Dedifferentiated amniotic fluid mesenchymal stem cell (primary cell): Measurements from ENCODE around the gene PPP4R1.

Experiments
- DNase-seq: peaks from one replicate; pipeline ENCODE4 v3.0.0-alpha.2; 2016; ENCODE audit errors: extremely low spot score

Gene PPP4R1

GRCh38 chr18:9546468-9546867, 67.9 kb downstream of the PPP4R1 start:
- no peak for DNase-seq

GRCh38 chr18:9545029-9545428, 69.3 kb downstream of the PPP4R1 start:
- no peak for DNase-seq

GRCh38 chr18:9542924-9543323, 71.4 kb downstream of the PPP4R1 start:
- DNase-seq: no peak

- no peak for DNase-seq
Measured at GRCh38 chr18:9539938-9540337, 74.4 kb downstream of the PPP4R1 start.

GRCh38 chr18:9539283-9539682, 75.1 kb downstream of the PPP4R1 start:
- DNase-seq: no peak

GRCh38 chr18:9537677-9538076, 76.7 kb downstream of the PPP4R1 start:
- DNase-seq: no peak

GRCh38 chr18:9536354-9537152, 77.8 kb downstream of the PPP4R1 start:
- DNase-seq: no peak

- peak; percentile 89 for DNase-seq
Measured at GRCh38 chr18:9535430-9535991, 78.8 kb downstream of the PPP4R1 start.

GRCh38 chr18:9534844-9535243, 79.5 kb downstream of the PPP4R1 start:
- DNase-seq: no peak

- DNase-seq: no peak
Measured at GRCh38 chr18:9531791-9532410, 82.5 kb downstream of the PPP4R1 start.

GRCh38 chr18:9530226-9531009, 83.9 kb downstream of the PPP4R1 start:
- no peak for DNase-seq

GRCh38 chr18:9526458-9526857, 87.9 kb downstream of the PPP4R1 start:
- DNase-seq: no peak

GRCh38 chr18:9522952-9523351, 91.4 kb downstream of the PPP4R1 start:
- no peak for DNase-seq

- DNase-seq: no peak
Measured at GRCh38 chr18:9521770-9522169, 92.6 kb downstream of the PPP4R1 start.

- no peak for DNase-seq
Measured at GRCh38 chr18:9520666-9521065, 93.7 kb downstream of the PPP4R1 start.

GRCh38 chr18:9519399-9519798, 95.0 kb downstream of the PPP4R1 start:
- no peak for DNase-seq

- no peak for DNase-seq
Measured at GRCh38 chr18:9517869-9518268, 96.5 kb downstream of the PPP4R1 start.

GRCh38 chr18:9516437-9517064, 97.8 kb downstream of the PPP4R1 start:
- DNase-seq: peak; percentile 51

GRCh38 chr18:9513971-9514512, 100.3 kb downstream of the PPP4R1 start:
- peak; percentile 37 for DNase-seq

GRCh38 chr18:9508446-9509025, 105.8 kb downstream of the PPP4R1 start:
- no peak for DNase-seq

GRCh38 chr18:9507565-9508088, 106.7 kb downstream of the PPP4R1 start:
- no peak for DNase-seq
